OCI-LY3 (cell line): ENCODE data around the gene CCDC71.

Experiments
- CTCF ChIP-seq: fragments of 200-600, 300-600 bp; sonication (generic); IDR thresholded peaks from 2 replicates; pipeline ENCODE4 v1.5.1; 2014; ENCODE audit warnings: antibody characterized with exemption, low read length, low read depth
- EZH2phosphoT487 ChIP-seq: fragments of 200-600 bp; shearing (Covaris generic); IDR thresholded peaks from 2 replicates; pipeline ENCODE4 v1.6.1; 2018; ENCODE audit warnings: antibody characterized with exemption, mixed run types, low read depth

DNA sequence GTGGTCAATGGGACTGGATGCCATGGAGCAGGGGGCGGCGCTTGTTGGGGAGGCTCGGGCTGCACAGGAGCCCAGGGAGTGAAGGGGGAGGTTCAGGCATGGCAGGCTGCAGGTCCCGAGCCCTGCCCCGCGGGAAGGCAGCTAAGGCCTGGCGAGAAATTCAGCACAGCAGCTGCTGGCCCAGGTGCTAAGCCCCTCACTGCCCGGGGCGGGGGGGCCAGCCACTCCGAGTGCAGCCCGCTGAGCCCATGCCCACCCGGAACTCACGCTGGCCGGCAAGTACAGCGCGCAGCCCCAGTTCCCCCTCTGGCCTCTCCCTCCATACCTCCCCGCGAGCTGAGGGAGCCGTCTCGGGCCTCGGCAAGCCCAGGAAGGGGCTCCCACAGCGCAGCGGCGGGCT lies 16.6 kb upstream of the CCDC71 start:
- no peak for TF ChIP-seq CTCF
- no peak for TF ChIP-seq EZH2phosphoT487
